Measurements from ENCODE around the gene SPINK4.

SPINK4 gene

GRCh38 chr9:33230756-33231622, 9.0 kb upstream of the SPINK4 start:
- Histone ChIP-seq H3K27me3 (ENCODE audit: low read depth, low read length) (no peaks in the 10 kb centered on the region), H3K36me3 (ENCODE audit: control insufficient read depth in 1 of 2, insufficient read depth in 2 of 2, low read length in 2 of 2) (no peaks in the 10 kb centered on the region), H3K9me3 (ENCODE audit: control insufficient read depth in 1 of 2, low read length in 2 of 2) (no peaks in the 10 kb centered on the region), H3K4me3 (ENCODE audit: low read depth in 1 of 2, low read length in 2 of 2) (no peak overlapping the region), H3K4me1 (ENCODE audit: control insufficient read depth in 1 of 2, insufficient read depth in 2 of 2, low read length in 2 of 2) (peaks cover 0 to 2% of the 10 kb centered on the region in 2 donors), H3K27ac (ENCODE audit: low read length) (no peak overlapping the region)

GRCh38 chr9:33231623-33231942, 8.4 kb upstream of the SPINK4 start:
- Histone ChIP-seq H3K9me3 (ENCODE audit: control insufficient read depth in 1 of 2, low read length in 2 of 2) (no peaks in the 10 kb centered on the region), H3K27ac (ENCODE audit: low read length) (no peak overlapping the region), H3K36me3 (ENCODE audit: control insufficient read depth in 1 of 2, insufficient read depth in 2 of 2, low read length in 2 of 2) (no peaks in the 10 kb centered on the region), H3K4me3 (ENCODE audit: low read depth in 1 of 2, low read length in 2 of 2) (no peak overlapping the region), H3K27me3 (ENCODE audit: low read depth, low read length) (no peaks in the 10 kb centered on the region), H3K4me1 (ENCODE audit: control insufficient read depth in 1 of 2, insufficient read depth in 2 of 2, low read length in 2 of 2) (no peaks in the 10 kb centered on the region)

DNA sequence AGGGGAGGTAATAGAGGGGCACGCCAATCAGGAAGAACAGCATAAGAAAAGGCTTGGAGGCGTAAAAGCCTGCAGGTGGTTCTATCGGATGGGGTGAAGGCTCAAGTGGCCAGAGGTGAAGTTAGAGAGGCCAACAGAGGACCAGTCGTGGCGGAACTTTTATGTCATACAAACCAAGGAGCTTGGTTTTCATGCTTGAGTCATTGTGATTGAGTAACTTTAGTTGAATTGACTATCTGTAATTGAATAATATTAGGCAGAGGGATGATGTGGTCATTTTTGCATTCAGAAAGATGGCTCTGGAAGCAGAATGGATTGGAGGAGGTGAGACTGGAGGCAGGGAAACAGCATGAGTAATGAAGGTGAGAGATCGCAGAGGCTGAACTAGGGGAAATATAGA, 7.2 kb upstream of the SPINK4 start:
- H3K4me1 ChIP-seq (ENCODE audit: control insufficient read depth in 1 of 2, insufficient read depth in 2 of 2, low read length in 2 of 2), result no peaks in the 10 kb centered on the region
- H3K36me3 ChIP-seq (ENCODE audit: control insufficient read depth in 1 of 2, insufficient read depth in 2 of 2, low read length in 2 of 2), result no peaks in the 10 kb centered on the region
- no peak overlapping the region for H3K4me3 ChIP-seq (ENCODE audit: low read depth in 1 of 2, low read length in 2 of 2)
- H3K27me3 ChIP-seq (ENCODE audit: low read depth, low read length), result no peaks in the 10 kb centered on the region
- no peaks in the 10 kb centered on the region for H3K9me3 ChIP-seq (ENCODE audit: control insufficient read depth in 1 of 2, low read length in 2 of 2)
- H3K27ac ChIP-seq (ENCODE audit: low read length), result no peak overlapping the region

- no peaks in the 10 kb centered on the region for H3K9me3 ChIP-seq (ENCODE audit: control insufficient read depth in 1 of 2, low read length in 2 of 2)
- peak overlapping the region; percentile 69 for H3K27ac ChIP-seq (ENCODE audit: low read length)
- H3K36me3 ChIP-seq (ENCODE audit: control insufficient read depth in 1 of 2, insufficient read depth in 2 of 2, low read length in 2 of 2), result no peaks in the 10 kb centered on the region
- no peak overlapping the region for H3K4me3 ChIP-seq (ENCODE audit: low read depth in 1 of 2, low read length in 2 of 2)
- H3K27me3 ChIP-seq (ENCODE audit: low read depth, low read length), result no peaks in the 10 kb centered on the region
- no peaks in the 10 kb centered on the region for H3K4me1 ChIP-seq (ENCODE audit: control insufficient read depth in 1 of 2, insufficient read depth in 2 of 2, low read length in 2 of 2)
These were observed 6.2 kb upstream of the SPINK4 start for GRCh38 chr9:33233626-33234342.

DNA sequence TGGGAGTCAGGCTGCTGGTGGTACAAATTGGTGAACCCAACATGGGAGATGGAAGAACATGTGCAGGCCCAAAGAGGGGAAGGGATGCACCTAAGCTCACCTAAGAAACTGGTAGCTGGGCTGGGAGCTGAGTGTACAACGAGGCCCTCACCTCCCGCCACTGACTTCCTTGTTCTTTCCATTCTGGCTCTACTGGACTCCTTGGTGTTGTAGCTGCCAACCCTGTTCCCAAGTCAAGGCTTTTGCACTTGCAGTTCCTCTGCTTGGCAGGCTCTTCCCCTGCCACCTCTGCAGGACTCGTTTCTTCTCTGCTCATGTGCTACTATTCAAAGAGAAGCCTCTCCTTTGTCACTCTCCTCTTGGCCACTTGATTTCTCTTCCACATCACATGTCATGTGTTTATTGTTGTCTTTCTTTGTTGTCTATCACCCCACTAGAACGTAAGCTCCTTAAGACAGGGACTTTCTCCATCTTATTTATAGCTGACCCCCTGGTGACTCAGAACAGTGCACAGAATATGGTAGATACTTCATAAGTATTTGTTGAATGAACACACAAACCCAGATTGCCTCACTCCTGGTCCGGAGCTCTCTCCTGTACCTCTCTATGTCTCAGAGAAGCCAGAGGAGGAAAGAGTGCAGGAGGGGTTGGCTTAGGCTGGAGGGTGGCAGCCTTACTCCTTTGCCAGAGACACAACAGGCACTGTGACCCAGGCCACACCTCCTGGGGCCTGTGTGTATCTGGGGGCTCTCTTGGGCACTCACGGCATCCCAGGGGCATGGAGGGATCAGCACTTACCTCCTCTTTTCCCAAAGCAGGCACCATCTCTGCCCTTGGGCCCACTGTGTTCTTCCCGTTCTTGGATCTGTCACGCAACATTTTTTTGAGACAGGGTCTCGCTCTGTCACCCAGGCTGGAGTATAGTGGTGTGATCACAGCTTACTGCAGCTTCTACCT, 5.2 kb upstream of the SPINK4 start:
- H3K9me3 ChIP-seq (ENCODE audit: control insufficient read depth in 1 of 2, low read length in 2 of 2), result no peaks in the 10 kb centered on the region
- no peaks in the 10 kb centered on the region for H3K27me3 ChIP-seq (ENCODE audit: low read depth, low read length)
- no peaks in the 10 kb centered on the region for H3K36me3 ChIP-seq (ENCODE audit: control insufficient read depth in 1 of 2, insufficient read depth in 2 of 2, low read length in 2 of 2)
- no peak overlapping the region for H3K4me3 ChIP-seq (ENCODE audit: low read depth in 1 of 2, low read length in 2 of 2)
- no peaks in the 10 kb centered on the region for H3K4me1 ChIP-seq (ENCODE audit: control insufficient read depth in 1 of 2, insufficient read depth in 2 of 2, low read length in 2 of 2)
- H3K27ac ChIP-seq (ENCODE audit: low read length), result peak overlapping the region; percentile 69

GRCh38 chr9:33236571-33236970, 3.4 kb upstream of the SPINK4 start:
- no peak overlapping the region for H3K27ac ChIP-seq (ENCODE audit: low read length)
- no peaks in the 10 kb centered on the region for H3K27me3 ChIP-seq (ENCODE audit: low read depth, low read length)
- no peaks in the 10 kb centered on the region for H3K36me3 ChIP-seq (ENCODE audit: control insufficient read depth in 1 of 2, insufficient read depth in 2 of 2, low read length in 2 of 2)
- no peaks in the 10 kb centered on the region for H3K9me3 ChIP-seq (ENCODE audit: control insufficient read depth in 1 of 2, low read length in 2 of 2)
- H3K4me1 ChIP-seq (ENCODE audit: control insufficient read depth in 1 of 2, insufficient read depth in 2 of 2, low read length in 2 of 2), result no peaks in the 10 kb centered on the region
- H3K4me3 ChIP-seq (ENCODE audit: low read depth in 1 of 2, low read length in 2 of 2), result no peak overlapping the region

DNA sequence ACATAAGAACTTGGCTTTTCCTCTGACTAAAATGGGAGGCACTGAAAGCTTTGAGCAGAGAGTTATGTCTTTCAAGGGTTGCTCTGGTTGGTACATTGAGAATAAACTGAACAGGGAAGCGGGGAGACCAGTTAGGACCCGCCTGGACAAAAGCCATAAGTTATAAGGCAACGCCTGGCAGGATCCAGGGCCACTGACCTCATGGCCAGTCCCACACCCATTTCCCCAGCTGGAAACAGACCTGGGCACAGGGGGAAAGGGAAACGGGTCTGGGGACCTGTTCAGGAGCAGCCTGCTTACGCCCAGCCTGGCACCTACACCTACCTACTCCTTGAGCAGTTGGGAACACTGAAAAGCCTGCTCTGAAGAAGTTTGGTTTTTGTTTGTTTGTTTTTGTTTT, 1.3 kb downstream of the SPINK4 start:
- no peak overlapping the region for H3K27ac ChIP-seq (ENCODE audit: low read length)
- no peak overlapping the region for H3K4me3 ChIP-seq (ENCODE audit: low read depth in 1 of 2, low read length in 2 of 2)
- H3K9me3 ChIP-seq (ENCODE audit: control insufficient read depth in 1 of 2, low read length in 2 of 2), result no peaks in the 10 kb centered on the region
- no peaks in the 10 kb centered on the region for H3K4me1 ChIP-seq (ENCODE audit: control insufficient read depth in 1 of 2, insufficient read depth in 2 of 2, low read length in 2 of 2)
- H3K36me3 ChIP-seq (ENCODE audit: control insufficient read depth in 1 of 2, insufficient read depth in 2 of 2, low read length in 2 of 2), result no peaks in the 10 kb centered on the region
- H3K27me3 ChIP-seq (ENCODE audit: low read depth, low read length), result no peaks in the 10 kb centered on the region

DNA sequence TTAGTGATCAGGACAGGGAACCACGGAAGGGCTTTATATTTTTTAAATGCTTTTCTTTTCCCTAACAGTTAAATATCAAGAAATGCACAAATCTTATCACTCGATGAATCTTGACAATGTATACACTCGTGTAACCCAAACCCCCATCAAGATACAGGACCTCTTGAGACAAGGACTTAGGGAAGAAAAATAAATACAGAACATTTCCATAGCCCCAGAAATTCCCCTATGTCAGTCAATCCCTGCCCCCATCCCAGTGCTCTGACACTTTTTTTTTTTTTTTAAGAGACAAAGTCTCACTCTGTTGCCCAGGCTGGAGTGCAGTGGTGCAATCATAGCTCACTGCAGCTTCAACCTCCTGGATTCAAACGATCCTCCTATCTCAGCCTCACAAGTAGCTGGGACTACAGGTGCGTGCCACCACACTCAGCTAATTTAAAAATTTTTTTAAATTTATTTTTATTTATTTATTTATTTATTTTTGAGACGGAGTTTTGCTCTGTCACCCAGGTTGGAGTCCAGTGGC, 2.7 kb downstream of the SPINK4 start:
- H3K9me3 ChIP-seq (ENCODE audit: control insufficient read depth in 1 of 2, low read length in 2 of 2), result no peaks in the 10 kb centered on the region
- no peaks in the 10 kb centered on the region for H3K27me3 ChIP-seq (ENCODE audit: low read depth, low read length)
- no peak overlapping the region for H3K27ac ChIP-seq (ENCODE audit: low read length)
- no peak overlapping the region for H3K4me3 ChIP-seq (ENCODE audit: low read depth in 1 of 2, low read length in 2 of 2)
- H3K36me3 ChIP-seq (ENCODE audit: control insufficient read depth in 1 of 2, insufficient read depth in 2 of 2, low read length in 2 of 2), result no peaks in the 10 kb centered on the region
- no peaks in the 10 kb centered on the region for H3K4me1 ChIP-seq (ENCODE audit: control insufficient read depth in 1 of 2, insufficient read depth in 2 of 2, low read length in 2 of 2)

- H3K4me1 ChIP-seq (ENCODE audit: control insufficient read depth in 1 of 2, insufficient read depth in 2 of 2, low read length in 2 of 2), result no peaks in the 10 kb centered on the region
- no peaks in the 10 kb centered on the region for H3K9me3 ChIP-seq (ENCODE audit: control insufficient read depth in 1 of 2, low read length in 2 of 2)
- H3K4me3 ChIP-seq (ENCODE audit: low read depth in 1 of 2, low read length in 2 of 2), result no peak overlapping the region
- no peak overlapping the region for H3K27ac ChIP-seq (ENCODE audit: low read length)
- peaks cover 0 to 3% of the 10 kb centered on the region in 2 donors for H3K36me3 ChIP-seq (ENCODE audit: control insufficient read depth in 1 of 2, insufficient read depth in 2 of 2, low read length in 2 of 2)
- H3K27me3 ChIP-seq (ENCODE audit: low read depth, low read length), result no peaks in the 10 kb centered on the region
These were observed 4.3 kb downstream of the SPINK4 start for GRCh38 chr9:33244137-33244784.

DNA sequence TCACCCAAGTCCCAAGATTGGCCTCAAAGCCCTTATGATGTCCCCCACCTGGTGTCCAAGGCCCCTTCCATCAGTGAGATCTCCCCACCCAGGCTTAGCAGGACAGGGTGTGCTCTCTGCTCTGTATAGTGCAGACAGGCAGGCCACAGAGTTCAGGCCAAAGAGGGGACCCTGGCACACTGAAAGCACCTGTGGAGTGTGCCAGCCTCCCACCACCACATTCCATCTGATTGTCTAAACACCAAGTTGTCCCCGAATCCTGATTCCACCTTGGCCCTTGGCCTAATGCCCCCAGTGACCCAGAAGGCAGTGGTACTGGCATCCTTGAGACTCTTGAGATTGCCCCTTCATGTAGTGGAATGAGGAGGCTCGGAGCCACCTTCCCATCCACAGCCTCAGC, 5.4 kb downstream of the SPINK4 start:
- Histone ChIP-seq H3K4me3 (ENCODE audit: low read depth in 1 of 2, low read length in 2 of 2) (no peak overlapping the region), H3K27me3 (ENCODE audit: low read depth, low read length) (no peaks in the 10 kb centered on the region), H3K4me1 (ENCODE audit: control insufficient read depth in 1 of 2, insufficient read depth in 2 of 2, low read length in 2 of 2) (no peaks in the 10 kb centered on the region), H3K36me3 (ENCODE audit: control insufficient read depth in 1 of 2, insufficient read depth in 2 of 2, low read length in 2 of 2) (peaks cover 0 to 3% of the 10 kb centered on the region in 2 donors), H3K27ac (ENCODE audit: low read length) (no peak overlapping the region), H3K9me3 (ENCODE audit: control insufficient read depth in 1 of 2, low read length in 2 of 2) (no peaks in the 10 kb centered on the region)

Data from muscle layer of duodenum (tissue), 2 donors.